ENCODE results near the gene TMC4. TPM values are rescaled to one million over a fixed set of nuclear protein-coding genes. Genes with fewer than 3 reads are reported as not detected.
A peak's percentile ranks its signal among the peaks of the same experiment; 100 is the strongest.

TMC4 gene
- total and polyA plus RNA-seq, 2 donors (not counting 1 experiment from before 2014, with no cell fraction given): not detected

DNA sequence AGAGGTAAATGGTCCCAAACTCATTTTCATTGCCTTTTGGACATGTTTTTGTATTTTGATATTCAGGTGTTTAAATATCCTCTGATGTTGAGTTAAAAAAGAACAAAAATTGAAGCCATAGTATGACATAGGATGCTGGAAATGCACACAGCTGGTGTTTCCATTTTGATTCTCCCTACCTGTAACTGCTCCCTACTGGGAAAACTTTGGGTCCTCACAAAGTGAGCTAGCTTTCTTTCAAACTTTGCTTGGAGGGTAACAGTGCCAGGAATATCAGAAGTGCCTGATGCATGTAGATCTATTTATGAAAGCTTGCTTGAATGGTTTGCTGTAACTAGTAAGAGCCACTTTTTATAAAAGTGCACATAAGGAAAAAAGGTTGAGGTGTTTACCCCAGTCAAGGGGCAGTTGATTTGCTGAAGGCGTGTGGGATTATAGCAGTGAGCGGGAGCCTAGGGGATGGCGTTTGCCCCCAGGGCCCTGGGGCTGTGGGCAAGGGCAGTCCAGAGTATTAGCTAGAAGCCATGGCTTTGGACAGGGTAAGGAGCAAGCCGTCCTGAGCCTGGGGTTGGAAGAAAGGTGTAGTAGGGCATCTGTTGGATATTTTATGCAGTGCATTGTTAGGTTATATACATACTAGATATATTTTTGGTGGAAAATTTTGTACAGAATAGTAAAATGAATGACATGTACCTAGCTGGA lies 32.0 kb upstream of the TMC4 start:
- no peaks in the 10 kb centered on the region for H3K9me3 ChIP-seq (ENCODE audit: control extremely low read depth in 1 of 3, control insufficient read depth in 2 of 3, insufficient read depth in 1 of 3, low read length in 2 of 3)
- WGBS (ENCODE audit: insufficient coverage): 100% methylated on average over 2 of the region's 4 CpGs
- ChIA-PET POLR2A (no interaction called here), CTCF (interaction anchor here (0.6 to 1.3 kb wide), 3 partner anchors 14 to 31 kb away, joined by 3 to 4 read pairs (median 3); partner anchors contain the start of gene TSEN34)
- intact Hi-C loops (cut with micrococcal nuclease): loop anchor here (5.0 kb wide), 1 partner anchor 1472 kb away; the partner anchor contains the start of gene EPN1
- Mint-ChIP-seq H3K27ac (no peak overlapping the region), H3K4me1 (peaks cover 78% of the 10 kb centered on the region), H3K27me3 (no peaks in the 10 kb centered on the region), H3K4me3 (no peak overlapping the region), H3K9me3 (ENCODE audit: insufficient read depth) (no peaks in the 10 kb centered on the region)
- H3K27me3 ChIP-seq (replicated peaks in 1 of 4; ENCODE audit: control extremely low read depth in 1 of 4, control insufficient read depth in 3 of 4, insufficient read depth in 4 of 4, low read length in 3 of 4): no peaks in the 10 kb centered on the region
- no peak overlapping the region for H3K27ac ChIP-seq (ENCODE audit: low read length in 2 of 2)
- H3K79me2 ChIP-seq (ENCODE audit: control insufficient read depth, insufficient read depth, low read length): peaks cover 92% of the 10 kb centered on the region
- ATAC-seq (ENCODE audit: low read depth): no peak
- TF ChIP-seq EZH2 (IDR thresholded peaks at IDR 0.05; ENCODE audit: borderline replicate concordance, insufficient read depth, low read depth, low read length, poor library complexity, severe bottlenecking): no peak
- TF ChIP-seq, protein P1, sequence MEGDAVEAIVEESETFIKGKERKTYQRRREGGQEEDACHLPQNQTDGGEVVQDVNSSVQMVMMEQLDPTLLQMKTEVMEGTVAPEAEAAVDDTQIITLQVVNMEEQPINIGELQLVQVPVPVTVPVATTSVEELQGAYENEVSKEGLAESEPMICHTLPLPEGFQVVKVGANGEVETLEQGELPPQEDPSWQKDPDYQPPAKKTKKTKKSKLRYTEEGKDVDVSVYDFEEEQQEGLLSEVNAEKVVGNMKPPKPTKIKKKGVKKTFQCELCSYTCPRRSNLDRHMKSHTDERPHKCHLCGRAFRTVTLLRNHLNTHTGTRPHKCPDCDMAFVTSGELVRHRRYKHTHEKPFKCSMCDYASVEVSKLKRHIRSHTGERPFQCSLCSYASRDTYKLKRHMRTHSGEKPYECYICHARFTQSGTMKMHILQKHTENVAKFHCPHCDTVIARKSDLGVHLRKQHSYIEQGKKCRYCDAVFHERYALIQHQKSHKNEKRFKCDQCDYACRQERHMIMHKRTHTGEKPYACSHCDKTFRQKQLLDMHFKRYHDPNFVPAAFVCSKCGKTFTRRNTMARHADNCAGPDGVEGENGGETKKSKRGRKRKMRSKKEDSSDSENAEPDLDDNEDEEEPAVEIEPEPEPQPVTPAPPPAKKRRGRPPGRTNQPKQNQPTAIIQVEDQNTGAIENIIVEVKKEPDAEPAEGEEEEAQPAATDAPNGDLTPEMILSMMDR (IDR thresholded peaks at IDR 0.05): no peak
- DNase-seq: no peak
- peak overlapping the region; percentile 13 for H3K4me2 ChIP-seq (replicated peaks; ENCODE audit: low read depth, low read length, poor library complexity, severe bottlenecking)
- H4K20me1 ChIP-seq (ENCODE audit: control insufficient read depth, insufficient read depth, low read length, poor library complexity, severe bottlenecking): peaks cover 90% of the 10 kb centered on the region
- no peak overlapping the region for H3K4me3 ChIP-seq (ENCODE audit: control extremely low read depth in 1 of 5, extremely low read depth in 1 of 5, insufficient read depth in 1 of 5, low read depth in 2 of 5, low read length in 4 of 5)
- H3K36me3 ChIP-seq (replicated peaks in 1 of 2; ENCODE audit: control extremely low read depth in 1 of 2, control insufficient read depth in 1 of 2, extremely low read depth in 1 of 2, insufficient read depth in 2 of 2, low read length in 1 of 2): peaks cover 7 to 67% of the 10 kb centered on the region in 2 experiments
- no peak overlapping the region for H3K9ac ChIP-seq (ENCODE audit: low read length)
- peaks cover 50 to 80% of the 10 kb centered on the region in 2 donors for H3K4me1 ChIP-seq (ENCODE audit: control insufficient read depth in 2 of 2, insufficient read depth in 2 of 2, low read length in 2 of 2)
- no peak overlapping the region for H2AFZ ChIP-seq (ENCODE audit: insufficient read depth, low read depth, low read length, poor library complexity, severe bottlenecking)

DNA sequence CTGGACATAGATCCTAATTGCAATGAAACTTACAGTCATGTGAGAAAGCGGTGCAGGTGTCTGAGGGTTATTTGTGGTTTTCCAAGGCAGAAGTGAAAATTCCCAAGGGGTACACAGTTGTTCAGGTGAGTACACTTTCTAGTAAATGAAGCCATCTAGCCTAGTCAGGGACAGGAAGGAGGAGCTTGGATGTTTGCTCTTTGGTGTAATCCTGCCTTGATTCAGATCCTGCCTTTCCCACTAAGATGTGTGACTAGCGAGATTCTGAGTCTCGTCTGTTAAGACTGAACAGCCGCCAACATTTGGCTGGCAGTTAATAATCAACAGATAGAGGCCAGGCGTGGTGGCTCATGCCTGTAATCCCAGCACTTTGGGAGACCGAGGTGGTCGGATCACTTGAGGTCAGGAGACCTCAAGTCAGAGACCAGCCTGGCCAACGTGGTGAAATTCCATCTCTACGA lies 30.2 kb upstream of the TMC4 start:
- no peak overlapping the region for H3K27ac ChIP-seq (ENCODE audit: low read length in 2 of 2)

More for the DNA sequence above, 30.2 kb upstream of the TMC4 start:
- Histone ChIP-seq H3K4me3 (ENCODE audit: control extremely low read depth in 1 of 5, extremely low read depth in 1 of 5, insufficient read depth in 1 of 5, low read depth in 2 of 5, low read length in 4 of 5) (no peak overlapping the region), H3K4me1 (ENCODE audit: control insufficient read depth in 2 of 2, insufficient read depth in 2 of 2, low read length in 2 of 2) (peaks cover 46 to 66% of the 10 kb centered on the region in 2 donors), H3K9ac (ENCODE audit: low read length) (peak overlapping the region; percentile 1), H3K9me3 (ENCODE audit: control extremely low read depth in 1 of 3, control insufficient read depth in 2 of 3, insufficient read depth in 1 of 3, low read length in 2 of 3) (no peaks in the 10 kb centered on the region), H3K27me3 (replicated peaks in 1 of 4; ENCODE audit: control extremely low read depth in 1 of 4, control insufficient read depth in 3 of 4, insufficient read depth in 4 of 4, low read length in 3 of 4) (no peaks in the 10 kb centered on the region), H3K4me2 (replicated peaks; ENCODE audit: low read depth, low read length, poor library complexity, severe bottlenecking) (peak overlapping the region; percentile 88), H3K79me2 (ENCODE audit: control insufficient read depth, insufficient read depth, low read length) (peaks cover 76% of the 10 kb centered on the region), H3K36me3 (replicated peaks in 1 of 2; ENCODE audit: control extremely low read depth in 1 of 2, control insufficient read depth in 1 of 2, extremely low read depth in 1 of 2, insufficient read depth in 2 of 2, low read length in 1 of 2) (peaks cover 7 to 67% of the 10 kb centered on the region in 2 experiments), H4K20me1 (ENCODE audit: control insufficient read depth, insufficient read depth, low read length, poor library complexity, severe bottlenecking) (peaks cover 73% of the 10 kb centered on the region), H2AFZ (ENCODE audit: insufficient read depth, low read depth, low read length, poor library complexity, severe bottlenecking) (no peak overlapping the region)
- Mint-ChIP-seq H3K27ac (peak overlapping the region; percentile 46), H3K27me3 (no peaks in the 10 kb centered on the region), H3K9me3 (ENCODE audit: insufficient read depth) (no peaks in the 10 kb centered on the region), H3K4me1 (peaks cover 71% of the 10 kb centered on the region), H3K4me3 (peak overlapping the region; percentile 96)
- no peak for TF ChIP-seq EZH2 (IDR thresholded peaks at IDR 0.05; ENCODE audit: borderline replicate concordance, insufficient read depth, low read depth, low read length, poor library complexity, severe bottlenecking)
- TF ChIP-seq, protein P1 (IDR thresholded peaks at IDR 0.05): no peak
- intact Hi-C loops (cut with micrococcal nuclease): loop anchor here (5.0 kb wide), 1 partner anchor 1474 kb away; the partner anchor contains the start of gene EPN1
- DNase-seq (peak; percentile 23), ATAC-seq (ENCODE audit: low read depth) (no peak)
- POLR2A ChIA-PET: interaction anchor here (4.8 kb wide), 1 partner anchor 13 kb away, joined by 73 read pairs; the partner anchor contains the start of genes MBOAT7 and TSEN34
- 79% methylated on average over 8 of the region's 9 CpGs for WGBS (ENCODE audit: insufficient coverage)
- CTCF ChIA-PET: interaction anchor here (4.9 kb wide), 1 partner anchor 14 kb away, joined by 30 read pairs; the partner anchor contains the start of genes MBOAT7 and TSEN34

Data from B cell (primary cell).